ACC112 (cell line): ENCODE data around the gene SND1.

Source experiments
- H2AFZ ChIP-seq: fragments of 200-600 bp; sonication (generic); one replicate; pipeline ENCODE4 v1.6.0; 2017; ENCODE audit warnings: antibody characterized with exemption, low read length; ENCODE audit not compliant: unreplicated experiment
- H3K27ac ChIP-seq: fragments of 200-600 bp; sonication (generic); 2 replicates; pipeline ENCODE4 v1.5.1; 2014; ENCODE audit warnings: low read depth, mild to moderate bottlenecking, antibody characterized with exemption, low read length, moderate library complexity
- H3K27me3 ChIP-seq: fragments of 200-600 bp; sonication (generic); 2 replicates; pipeline ENCODE4 v1.6.1; 2014; ENCODE audit warnings: mild to moderate bottlenecking, antibody characterized with exemption, low read length, moderate library complexity, mixed read lengths; ENCODE audit not compliant: insufficient read depth
- H3K36me3 ChIP-seq: fragments of 200-600 bp; sonication (generic); 2 replicates; pipeline ENCODE4 v1.6.1; 2016; ENCODE audit warnings: mild to moderate bottlenecking, antibody characterized with exemption, low read length, moderate library complexity, mixed read lengths; ENCODE audit not compliant: insufficient read depth
- H3K4me1 ChIP-seq: fragments of 200-600 bp; sonication (generic); one replicate; pipeline ENCODE4 v1.6.1; 2016; ENCODE audit warnings: low read length, mixed read lengths; ENCODE audit not compliant: insufficient read depth, unreplicated experiment, control insufficient read depth
- H3K4me3 ChIP-seq: fragments of 200-600 bp; sonication (generic); 2 replicates; pipeline ENCODE4 v1.5.1; 2014; ENCODE audit warnings: mild to moderate bottlenecking, low read depth, low read length
- H3K79me2 ChIP-seq: fragments of 200-600 bp; sonication (generic); one replicate; pipeline ENCODE4 v1.6.0; 2016; ENCODE audit warnings: low read length; ENCODE audit not compliant: control insufficient read depth, unreplicated experiment, insufficient read depth

Gene SND1

DNA sequence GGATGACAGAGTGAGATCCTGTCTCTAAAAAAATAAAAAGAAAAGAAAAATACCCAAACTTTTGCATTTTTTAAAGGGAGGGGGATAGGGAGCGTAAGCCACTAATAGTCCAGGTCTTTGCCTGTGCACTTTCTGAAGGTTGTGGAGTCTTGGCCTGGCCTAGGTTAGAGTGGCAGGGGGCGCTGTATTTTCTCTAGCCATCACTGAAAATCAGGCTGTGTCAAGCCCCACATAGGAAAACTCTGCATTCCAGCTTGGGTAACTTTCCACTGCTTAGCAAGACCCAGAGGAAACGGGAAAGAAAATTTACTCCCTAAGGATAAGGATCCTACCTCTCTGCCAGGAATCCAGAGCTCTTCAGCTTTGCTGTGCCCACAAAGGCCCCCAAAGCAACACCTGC lies 23.5 kb upstream of the SND1 start:
- peaks cover 17% of the 10 kb centered on the region for H3K27me3 ChIP-seq
- no peak overlapping the region for H2AFZ ChIP-seq
- no peaks in the 10 kb centered on the region for H3K4me1 ChIP-seq
- no peak overlapping the region for H3K4me3 ChIP-seq
- H3K27ac ChIP-seq: no peak overlapping the region
- no peaks in the 10 kb centered on the region for H3K36me3 ChIP-seq
- no peaks in the 10 kb centered on the region for H3K79me2 ChIP-seq

DNA sequence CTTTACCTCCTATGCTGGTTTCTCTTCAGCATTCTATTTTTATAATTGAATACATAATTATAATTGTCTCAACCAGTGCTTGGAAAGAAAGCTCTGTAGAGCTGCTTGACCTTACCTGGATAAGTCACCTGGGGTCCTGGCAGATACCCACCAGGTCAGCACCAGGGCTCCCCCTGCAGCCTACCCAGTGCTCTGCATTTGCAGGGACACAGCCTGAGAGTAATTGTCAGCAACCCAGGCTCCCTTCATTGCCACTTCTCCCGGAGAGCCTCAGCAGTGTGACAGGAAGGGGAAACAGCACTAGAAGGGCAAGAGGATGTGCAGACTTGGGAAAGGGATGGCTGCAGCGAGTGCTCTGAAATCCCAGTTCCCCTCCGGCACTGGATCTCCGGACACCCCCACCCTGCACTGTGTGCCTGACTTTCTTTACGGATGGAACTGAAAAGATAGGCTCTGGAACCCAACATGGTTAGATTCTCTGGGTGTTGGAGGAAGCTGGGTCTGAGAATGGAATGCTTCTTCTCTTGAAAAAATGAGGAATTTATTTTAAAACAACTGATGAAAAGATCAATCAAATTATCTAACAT lies 22.6 kb upstream of the SND1 start:
- Histone ChIP-seq H3K36me3 (no peaks in the 10 kb centered on the region), H3K27me3 (peaks cover 12% of the 10 kb centered on the region), H3K79me2 (no peaks in the 10 kb centered on the region), H3K4me1 (peaks cover under 1% of the 10 kb centered on the region), H3K4me3 (no peak overlapping the region), H2AFZ (peak overlapping the region; percentile 8), H3K27ac (no peak overlapping the region)

DNA sequence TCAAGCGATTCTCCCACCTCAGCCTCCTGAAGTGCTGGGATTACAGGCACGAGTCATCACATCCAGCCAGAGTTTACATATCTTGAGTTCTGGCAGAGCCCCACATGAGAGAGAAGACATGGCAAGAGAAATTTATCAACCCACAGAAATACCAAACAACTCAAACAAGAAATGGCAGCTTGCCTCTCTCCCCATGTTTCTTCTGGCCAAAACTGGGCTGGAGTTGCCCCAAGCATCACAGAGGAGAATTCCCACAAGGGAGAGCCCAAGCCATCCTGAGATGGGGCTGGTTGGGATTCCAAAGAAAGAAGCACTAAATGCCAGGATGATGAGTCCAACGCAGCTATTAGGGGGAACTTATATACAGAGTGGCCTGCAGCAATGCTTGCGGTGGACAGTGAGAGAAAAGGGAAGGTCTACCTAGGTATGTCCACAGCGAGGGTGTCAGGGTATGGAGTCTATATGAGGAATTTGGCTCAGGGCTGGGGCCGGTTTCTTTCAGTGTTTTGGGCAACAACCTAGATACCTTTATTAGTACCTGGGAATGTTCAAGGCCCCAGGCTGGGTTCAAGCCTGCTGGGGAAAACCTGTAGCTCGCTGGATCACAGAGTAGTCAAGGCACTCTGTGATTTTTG lies 19.6 kb upstream of the SND1 start:
- no peaks in the 10 kb centered on the region for H3K27me3 ChIP-seq
- no peak overlapping the region for H2AFZ ChIP-seq
- H3K36me3 ChIP-seq: no peaks in the 10 kb centered on the region
- H3K79me2 ChIP-seq: no peaks in the 10 kb centered on the region
- no peak overlapping the region for H3K27ac ChIP-seq
- H3K4me1 ChIP-seq: peaks cover 7% of the 10 kb centered on the region
- no peak overlapping the region for H3K4me3 ChIP-seq

DNA sequence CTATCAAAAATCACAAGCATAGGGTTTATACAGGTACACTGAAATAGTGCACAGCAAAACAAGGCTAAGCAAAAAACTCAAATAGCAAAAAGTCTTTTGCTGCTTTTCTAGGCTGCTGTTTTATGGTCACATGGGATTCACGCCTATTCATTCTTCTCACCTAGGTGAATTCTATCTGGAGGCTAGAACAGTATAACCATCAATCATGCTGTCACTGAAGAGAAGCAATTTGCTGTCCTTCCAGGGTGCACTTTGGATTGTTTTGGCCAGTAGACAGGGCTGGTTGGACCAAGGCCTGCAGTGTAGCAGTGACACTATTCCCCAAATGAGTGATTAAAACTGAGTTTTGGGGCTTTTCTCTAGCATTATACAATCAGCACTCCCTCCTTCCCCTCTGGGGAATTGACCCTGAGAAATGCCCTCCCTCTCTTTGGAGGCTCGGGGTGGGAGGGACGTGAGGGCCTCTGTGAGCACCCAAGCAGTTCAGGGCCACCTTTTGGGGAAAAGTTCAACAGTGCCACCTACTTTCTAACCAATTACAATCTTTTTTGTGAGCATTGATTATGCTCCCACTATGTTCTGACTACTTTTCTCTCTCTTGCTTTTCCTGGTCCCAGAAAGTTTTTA lies 16.2 kb upstream of the SND1 start:
- H3K4me3 ChIP-seq: no peak overlapping the region
- H3K27me3 ChIP-seq: no peaks in the 10 kb centered on the region
- H3K36me3 ChIP-seq: no peaks in the 10 kb centered on the region
- H3K79me2 ChIP-seq: no peaks in the 10 kb centered on the region
- H3K4me1 ChIP-seq: peaks cover 7% of the 10 kb centered on the region
- no peak overlapping the region for H2AFZ ChIP-seq
- H3K27ac ChIP-seq: no peak overlapping the region

DNA sequence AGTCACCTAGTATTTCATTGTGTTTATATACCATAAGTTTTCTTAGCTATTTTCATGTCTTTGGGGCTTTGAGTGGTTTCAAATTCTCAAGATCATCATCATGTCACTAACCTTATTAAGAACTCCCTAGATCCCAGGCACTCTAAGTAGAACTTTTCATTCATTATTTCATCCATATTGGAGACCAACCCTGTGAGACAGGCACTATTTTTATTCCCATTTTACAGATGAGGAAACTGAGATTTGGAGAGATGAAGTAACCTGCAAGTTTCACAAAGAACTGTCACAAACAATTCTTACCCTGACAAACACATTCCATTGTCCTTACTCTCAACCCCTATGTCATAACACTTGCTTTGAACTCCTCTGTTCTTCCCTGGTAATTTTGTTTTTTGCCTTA lies 13.8 kb upstream of the SND1 start:
- no peaks in the 10 kb centered on the region for H3K79me2 ChIP-seq
- H2AFZ ChIP-seq: no peak overlapping the region
- H3K36me3 ChIP-seq: no peaks in the 10 kb centered on the region
- H3K4me3 ChIP-seq: no peak overlapping the region
- no peaks in the 10 kb centered on the region for H3K27me3 ChIP-seq
- peaks cover 7% of the 10 kb centered on the region for H3K4me1 ChIP-seq
- no peak overlapping the region for H3K27ac ChIP-seq

DNA sequence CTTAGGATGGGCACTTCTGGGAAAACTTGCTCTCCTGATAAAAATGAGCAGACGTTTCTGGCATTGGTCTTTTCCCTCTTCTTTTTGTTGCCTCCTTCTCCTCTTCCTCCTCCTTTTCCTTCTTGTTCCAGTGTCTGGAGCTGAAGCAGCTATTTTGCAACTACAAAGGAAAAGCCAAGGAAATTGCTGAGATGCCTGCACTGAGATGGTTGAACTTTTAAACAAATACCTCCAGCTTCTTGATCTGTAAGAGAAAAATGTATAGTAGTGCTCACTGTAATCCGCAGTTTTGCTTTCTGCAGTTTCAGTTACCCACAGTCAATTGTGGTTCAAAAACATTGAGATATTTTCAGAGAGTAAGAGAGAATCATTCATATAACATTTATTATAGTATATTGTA lies 7.5 kb upstream of the SND1 start:
- Histone ChIP-seq H3K4me1 (no peaks in the 10 kb centered on the region), H3K79me2 (no peaks in the 10 kb centered on the region), H3K4me3 (no peak overlapping the region), H3K27ac (no peak overlapping the region), H2AFZ (no peak overlapping the region), H3K36me3 (no peaks in the 10 kb centered on the region), H3K27me3 (no peaks in the 10 kb centered on the region; the same call in 1 of the 2 replicates)

DNA sequence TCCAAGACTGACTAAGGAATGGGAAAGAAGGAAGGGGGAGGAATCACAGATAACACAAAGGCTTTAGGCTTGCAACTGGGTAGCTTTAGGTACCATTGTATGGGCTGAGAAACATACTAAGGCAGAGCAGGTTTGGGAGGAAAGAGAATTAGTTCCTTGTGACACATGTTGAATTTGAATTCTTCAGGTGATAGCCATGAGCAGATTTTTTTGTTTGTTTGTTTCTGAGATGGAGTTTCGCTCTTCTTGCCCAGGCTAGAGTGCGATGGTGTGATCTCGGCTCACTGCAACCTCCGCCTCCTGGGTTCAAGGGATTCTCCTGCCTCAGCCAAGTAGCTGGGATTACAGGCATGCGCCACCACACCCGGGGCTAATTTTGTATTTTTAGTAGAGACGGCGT lies 4.4 kb upstream of the SND1 start:
- Histone ChIP-seq H2AFZ (no peak overlapping the region), H3K79me2 (peaks cover 6% of the 10 kb centered on the region), H3K27me3 (no peaks in the 10 kb centered on the region; the same call in 1 of the 2 replicates), H3K4me1 (no peaks in the 10 kb centered on the region), H3K27ac (no peak overlapping the region), H3K4me3 (no peak overlapping the region), H3K36me3 (no peaks in the 10 kb centered on the region)

DNA sequence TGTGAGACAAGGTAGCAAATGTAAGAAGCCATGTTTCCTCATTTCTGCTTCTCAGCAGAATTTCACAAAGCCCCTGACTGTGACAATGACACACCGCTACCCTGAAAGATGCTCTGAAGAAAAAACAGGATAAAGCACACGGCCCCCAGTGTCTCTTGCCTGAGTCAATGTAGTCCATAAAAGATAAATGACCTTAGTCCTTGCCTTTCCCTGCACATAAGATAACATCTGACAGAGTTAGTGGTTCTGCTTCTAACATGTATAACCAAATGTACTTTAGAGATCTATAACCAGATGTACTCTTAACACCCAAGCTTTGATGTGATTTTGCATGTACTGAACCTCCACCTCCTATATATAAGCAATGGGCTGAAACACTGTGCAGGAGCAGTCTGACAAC lies 3.0 kb upstream of the SND1 start:
- H3K27me3 ChIP-seq: no peaks in the 10 kb centered on the region; the same call in 1 of the 2 replicates
- no peak overlapping the region for H3K27ac ChIP-seq
- peaks cover 9% of the 10 kb centered on the region for H3K4me1 ChIP-seq
- H3K36me3 ChIP-seq: 0 out of 2 replicates have a peak, but pooled peaks cover 2% of the 10 kb centered on the region
- H3K79me2 ChIP-seq: peaks cover 19% of the 10 kb centered on the region
- H3K4me3 ChIP-seq: no peak overlapping the region
- H2AFZ ChIP-seq: no peak overlapping the region

DNA sequence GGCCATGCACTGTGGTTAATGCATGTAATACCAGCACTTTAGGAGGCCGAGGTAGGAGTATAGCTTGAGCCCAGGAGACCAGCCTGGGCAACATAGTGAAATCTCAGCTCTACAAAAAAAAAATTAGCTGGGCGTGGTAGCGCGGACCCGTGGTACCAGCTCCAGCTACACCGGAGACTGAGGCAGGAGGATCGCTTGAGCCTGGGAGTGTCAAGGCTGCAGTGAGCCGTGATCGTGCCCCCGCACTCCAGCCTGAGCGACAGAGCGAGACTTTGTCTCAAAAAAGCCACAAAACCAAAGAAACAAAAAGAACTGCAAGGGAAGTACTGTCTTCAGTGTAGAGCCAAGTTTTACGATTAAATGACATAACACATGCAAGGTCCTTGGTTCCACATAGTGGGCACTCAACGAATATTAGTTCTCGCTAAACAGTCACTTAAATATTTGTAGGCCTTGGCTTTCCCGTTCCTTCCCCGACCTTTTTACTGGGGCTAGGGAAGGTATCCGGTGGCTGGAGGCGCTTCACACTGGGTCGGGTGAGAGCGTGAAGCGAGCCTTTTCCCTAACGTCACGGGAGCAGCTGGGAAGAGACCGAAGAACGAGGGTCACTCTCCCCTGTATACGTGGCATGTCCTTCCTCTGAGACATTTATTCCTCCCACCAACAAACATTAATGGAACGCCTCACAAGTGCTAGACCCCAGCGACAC lies 993 bp upstream of the SND1 start:
- H3K27ac ChIP-seq: peak overlapping the region; percentile 75
- peaks cover 40% of the 10 kb centered on the region for H3K79me2 ChIP-seq
- H3K4me1 ChIP-seq: peaks cover 29% of the 10 kb centered on the region
- 0 out of 2 replicates have a peak, but pooled peaks cover 4% of the 10 kb centered on the region for H3K36me3 ChIP-seq
- peak overlapping the region; percentile 58 for H2AFZ ChIP-seq
- H3K27me3 ChIP-seq: no peaks in the 10 kb centered on the region; the same call in 1 of the 2 replicates
- peak overlapping the region; percentile 100 for H3K4me3 ChIP-seq

DNA sequence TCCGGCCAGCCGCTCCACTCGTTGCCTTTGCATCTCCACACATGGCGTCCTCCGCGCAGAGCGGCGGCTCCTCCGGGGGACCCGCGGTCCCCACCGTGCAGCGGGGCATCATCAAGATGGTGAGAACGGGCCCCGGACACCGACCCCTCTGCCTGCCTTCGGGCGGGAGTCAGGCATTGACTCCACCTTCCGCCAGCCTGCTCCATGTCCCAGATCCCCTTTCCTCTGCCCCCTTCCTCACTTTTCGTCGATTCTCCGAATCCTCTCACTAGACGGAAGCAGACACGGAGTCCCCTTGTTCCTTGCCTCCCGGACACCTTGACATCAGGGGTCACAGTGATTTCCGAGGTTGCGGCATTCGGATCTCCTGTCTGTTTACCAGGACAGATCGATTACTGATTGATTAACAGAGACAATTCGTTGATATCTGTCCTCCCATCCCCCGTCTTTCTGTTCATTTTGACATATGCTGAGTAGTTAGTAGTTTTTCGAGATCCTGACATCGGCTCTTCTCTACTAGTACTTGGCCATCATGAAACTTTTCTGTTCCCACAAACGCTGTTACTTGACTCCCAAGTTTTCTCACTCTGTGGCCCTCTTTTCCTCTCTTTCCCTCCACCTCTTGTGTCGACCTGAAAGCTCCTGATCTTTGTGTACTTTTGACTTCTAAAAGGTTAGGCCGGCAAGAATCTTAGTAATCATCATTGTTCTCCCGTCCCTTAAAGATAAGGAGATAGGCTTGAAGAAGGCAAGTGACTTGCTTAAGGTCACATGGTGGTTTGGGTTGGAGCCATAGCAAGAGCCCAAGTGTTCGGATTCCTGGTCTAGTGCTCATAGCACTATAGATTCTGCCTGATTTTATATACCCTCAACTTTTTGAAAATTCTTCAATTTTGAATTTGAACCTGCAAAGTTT lies 597 bp downstream of the SND1 start:
- Histone ChIP-seq H3K36me3 (peaks cover 10% of the 10 kb centered on the region), H3K79me2 (peaks cover 55% of the 10 kb centered on the region), H3K4me3 (peak overlapping the region; percentile 100), H2AFZ (peak overlapping the region; percentile 80), H3K27me3 (no peaks in the 10 kb centered on the region), H3K27ac (peak overlapping the region; percentile 61), H3K4me1 (peaks cover 29% of the 10 kb centered on the region)
